Measurements from ENCODE around the gene MAN1C1.

The MAN1C1 gene

DNA sequence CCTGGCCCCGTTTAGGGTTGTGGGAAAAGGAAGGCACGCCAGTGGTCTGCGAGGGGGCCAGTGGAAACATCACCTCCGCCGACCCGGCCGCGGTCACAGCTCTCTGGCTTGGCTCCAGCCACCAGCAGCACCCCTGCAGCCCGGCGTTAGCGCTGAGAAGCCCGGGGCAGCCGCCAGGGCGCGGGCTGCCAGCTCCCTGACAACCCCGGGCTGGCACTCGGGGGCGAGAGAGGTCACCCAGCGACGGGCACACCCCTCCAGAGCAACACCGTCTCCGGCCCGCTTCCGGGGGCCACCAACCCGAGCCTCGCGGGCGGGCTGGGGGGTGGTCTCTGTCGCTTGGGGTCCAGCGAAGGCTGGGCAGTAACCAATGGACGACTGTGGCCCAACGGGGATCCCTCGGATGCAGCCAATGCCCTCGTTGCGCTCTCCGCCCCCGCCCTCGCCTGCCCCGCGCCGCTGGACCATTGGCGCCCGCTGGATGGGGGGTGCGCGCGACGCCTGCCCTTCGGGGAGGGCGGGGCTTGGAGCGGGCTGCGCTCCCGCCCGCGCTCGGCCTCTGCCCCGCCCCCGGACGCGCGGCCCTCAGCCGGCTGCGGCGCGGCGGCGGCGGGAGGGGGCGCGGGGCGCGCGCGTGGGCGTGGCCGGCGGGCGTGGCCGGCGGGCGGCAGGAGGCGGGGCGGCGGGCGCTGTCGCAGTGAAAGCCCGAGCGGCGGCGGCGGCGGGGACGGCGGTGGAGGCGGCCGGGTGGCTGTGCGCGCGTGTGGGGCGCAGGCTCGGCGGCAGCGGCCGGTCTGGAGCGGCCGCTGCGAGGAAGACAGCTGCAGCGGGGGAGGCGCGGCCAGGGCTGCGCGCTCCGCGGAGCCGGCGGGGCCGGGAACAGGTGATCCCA, at the start of gene MAN1C1:
TSS of gene MAN1C1 (plus strand) at position 697 of the 892 bp plus-strand sequence. CDS start 1,007 bp downstream, outside the sequence.
- H3K4me3 Mint-ChIP-seq: peak within 1 kb of the TSS; percentile 64
- H3K9me3 Mint-ChIP-seq: no peaks in the 10 kb centered on the region
- H3K4me1 Mint-ChIP-seq (ENCODE audit: low read depth): peaks cover 53% of the 10 kb centered on the region
- peak within 1 kb of the TSS; percentile 19 for H3K27ac Mint-ChIP-seq
- H3K36me3 Mint-ChIP-seq (ENCODE audit: low read depth): no peaks in the 10 kb centered on the region
- H3K27me3 Mint-ChIP-seq: peaks cover 62% of the 10 kb centered on the region

- peak overlapping the region; percentile 21 for H3K27ac Mint-ChIP-seq
- H3K36me3 Mint-ChIP-seq (ENCODE audit: low read depth): peaks cover 7% of the 10 kb centered on the region
- H3K4me3 Mint-ChIP-seq: no peak overlapping the region
- H3K4me1 Mint-ChIP-seq (ENCODE audit: low read depth): peaks cover 83% of the 10 kb centered on the region
- H3K9me3 Mint-ChIP-seq: no peaks in the 10 kb centered on the region
- no peaks in the 10 kb centered on the region for H3K27me3 Mint-ChIP-seq
Observed at GRCh38 chr1:25567710-25568089, 48.9 kb upstream of the MAN1C1 start.

DNA sequence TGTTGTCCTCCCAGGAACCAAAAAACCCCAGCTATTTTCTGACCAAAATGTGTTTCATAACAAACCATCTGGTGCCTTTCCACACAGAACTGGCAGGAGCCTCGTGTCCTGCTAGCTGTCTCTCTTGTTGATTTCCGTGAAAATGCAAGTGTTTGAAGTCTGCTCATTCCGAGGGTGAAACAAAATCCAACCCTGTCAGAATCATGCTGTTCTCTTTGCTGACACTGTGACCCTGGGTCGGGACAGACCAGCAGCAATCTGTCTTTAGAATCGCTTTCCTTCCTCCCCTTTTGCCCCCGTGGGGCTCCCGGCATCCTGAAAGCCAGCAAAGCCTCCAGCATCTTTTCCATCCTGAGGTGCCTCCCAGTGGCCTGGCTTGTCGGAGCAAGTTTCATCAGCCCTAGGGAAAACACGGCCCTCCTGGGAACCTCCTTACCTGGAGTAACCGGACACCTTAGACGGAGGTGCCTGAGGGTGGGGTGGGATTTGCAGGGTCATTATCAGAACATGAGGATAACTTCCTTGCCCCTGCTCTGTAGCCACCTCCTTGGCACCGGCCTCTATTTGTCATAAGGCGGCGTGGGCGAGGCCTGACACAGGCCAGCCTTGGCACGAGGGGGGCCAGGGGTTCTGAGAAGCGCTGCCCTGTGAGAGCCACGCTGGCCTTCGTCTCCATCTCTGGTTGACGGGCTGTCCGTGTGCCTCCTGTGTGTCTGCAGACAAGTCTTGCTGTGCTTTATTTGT, 48.3 kb upstream of the MAN1C1 start:
- Mint-ChIP-seq H3K4me3 (no peak overlapping the region), H3K4me1 (ENCODE audit: low read depth) (peaks cover 83% of the 10 kb centered on the region), H3K27ac (peak overlapping the region; percentile 21), H3K9me3 (no peaks in the 10 kb centered on the region), H3K36me3 (ENCODE audit: low read depth) (peaks cover 7% of the 10 kb centered on the region), H3K27me3 (no peaks in the 10 kb centered on the region)

DNA sequence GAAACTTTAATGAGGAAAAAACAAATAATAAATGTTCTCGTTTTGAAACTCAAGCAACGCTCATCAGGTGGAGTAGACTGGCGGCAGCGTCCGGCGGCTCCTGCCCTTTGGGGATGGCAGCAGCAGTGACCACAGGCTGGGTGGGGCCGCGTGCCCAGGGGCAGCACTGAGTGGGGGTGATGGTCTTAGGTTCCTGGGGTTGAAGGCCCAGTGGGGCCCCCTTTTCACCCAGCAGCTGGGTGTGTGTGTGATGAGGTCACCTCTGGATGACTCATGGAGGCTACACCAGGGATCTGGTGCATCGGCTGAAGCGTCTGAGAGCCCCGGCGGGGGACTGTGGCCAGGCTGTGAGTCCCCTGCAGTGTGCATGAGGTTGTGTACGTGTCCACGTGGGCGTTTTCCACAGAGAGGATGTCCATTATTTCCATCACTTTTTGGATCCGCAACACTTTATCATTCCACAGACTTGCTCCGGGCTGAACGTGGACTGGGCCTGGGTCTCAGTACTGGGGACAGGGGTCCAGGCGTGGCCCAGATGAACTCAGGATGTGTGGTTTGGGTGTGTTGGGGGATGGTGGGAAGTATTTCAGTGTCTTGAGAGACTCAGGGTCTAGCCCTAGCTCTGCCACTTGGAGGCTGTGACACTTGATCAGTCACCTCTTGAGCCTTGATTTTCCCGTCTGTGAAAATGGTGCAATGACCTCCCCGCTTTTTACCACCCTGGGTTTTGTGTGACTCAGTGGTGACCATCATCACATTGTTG, 47.6 kb upstream of the MAN1C1 start:
- Mint-ChIP-seq H3K27ac (no peak overlapping the region), H3K4me1 (ENCODE audit: low read depth) (peaks cover 80% of the 10 kb centered on the region), H3K36me3 (ENCODE audit: low read depth) (peaks cover 7% of the 10 kb centered on the region), H3K4me3 (no peak overlapping the region), H3K9me3 (no peaks in the 10 kb centered on the region), H3K27me3 (no peaks in the 10 kb centered on the region)

DNA sequence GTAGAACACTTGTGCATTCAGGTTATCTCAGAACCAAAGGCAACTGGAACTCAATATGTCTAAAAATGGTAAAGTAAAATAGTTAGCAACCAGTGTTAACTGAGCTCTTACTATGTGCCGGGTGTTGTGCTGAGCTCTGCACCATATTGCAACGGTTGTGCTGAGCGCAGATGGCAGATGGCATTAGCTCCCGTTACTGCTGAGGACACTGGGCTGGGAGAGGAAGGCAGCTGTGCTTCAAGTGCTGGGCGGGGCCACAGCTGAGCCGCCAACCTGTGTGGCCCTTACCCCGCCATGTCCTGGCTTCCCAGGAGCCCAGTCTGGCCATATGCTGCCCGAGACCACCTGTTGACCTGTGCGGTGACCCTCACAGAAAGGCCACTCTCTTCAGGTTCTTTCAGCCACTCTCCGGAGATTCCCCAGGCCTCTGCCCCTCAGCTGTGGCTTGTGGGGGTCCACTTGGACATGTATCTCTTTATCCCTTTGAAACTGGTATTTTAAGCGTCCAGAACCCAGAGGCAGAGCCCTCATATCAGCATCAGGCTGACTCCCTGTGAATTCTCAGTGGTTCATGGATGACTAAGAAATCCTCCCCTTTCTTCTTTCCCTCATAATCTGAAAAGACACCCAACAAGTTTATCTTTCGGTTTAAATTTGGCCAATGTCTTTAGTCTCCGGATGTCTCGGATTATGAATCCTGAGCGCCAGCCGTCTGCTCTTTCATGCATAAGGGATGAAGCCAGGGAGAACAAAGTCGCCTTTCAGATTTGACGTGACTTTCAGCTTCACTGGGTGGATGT, 46.8 kb upstream of the MAN1C1 start:
- H3K27me3 Mint-ChIP-seq: no peaks in the 10 kb centered on the region
- H3K27ac Mint-ChIP-seq: no peak overlapping the region
- H3K4me3 Mint-ChIP-seq: no peak overlapping the region
- H3K9me3 Mint-ChIP-seq: no peaks in the 10 kb centered on the region
- H3K36me3 Mint-ChIP-seq (ENCODE audit: low read depth): peaks cover 7% of the 10 kb centered on the region
- peaks cover 76% of the 10 kb centered on the region for H3K4me1 Mint-ChIP-seq (ENCODE audit: low read depth)

GRCh38 chr1:25570798-25571521, 45.6 kb upstream of the MAN1C1 start:
- H3K4me1 Mint-ChIP-seq (ENCODE audit: low read depth): peaks cover 65% of the 10 kb centered on the region

DNA sequence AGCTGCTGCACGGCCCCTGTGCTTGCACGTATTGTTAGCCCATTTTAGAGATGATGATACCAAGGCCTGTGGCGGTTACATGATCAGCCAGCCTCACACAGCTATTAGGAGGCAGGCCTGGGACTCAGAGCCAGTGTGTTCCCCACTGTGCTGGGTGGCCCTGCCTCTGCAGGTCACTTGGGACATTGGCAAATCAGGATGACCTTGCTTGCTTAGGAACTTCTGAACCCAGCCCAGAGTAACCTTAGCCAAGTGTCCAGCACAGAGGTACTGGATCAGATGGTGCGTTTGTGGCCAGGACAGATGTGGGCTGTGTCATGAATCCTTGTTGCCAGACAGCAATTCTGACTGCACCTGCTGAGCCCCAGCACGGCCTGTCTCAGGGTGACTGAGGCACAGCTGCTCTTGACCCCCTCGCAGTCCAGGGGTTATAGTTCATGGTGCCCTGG, 45.0 kb upstream of the MAN1C1 start:
- H3K9me3 Mint-ChIP-seq: no peaks in the 10 kb centered on the region
- H3K27ac Mint-ChIP-seq: no peak overlapping the region
- H3K36me3 Mint-ChIP-seq (ENCODE audit: low read depth): peaks cover 7% of the 10 kb centered on the region
- H3K4me3 Mint-ChIP-seq: no peak overlapping the region
- H3K4me1 Mint-ChIP-seq (ENCODE audit: low read depth): peaks cover 59% of the 10 kb centered on the region
- H3K27me3 Mint-ChIP-seq: no peaks in the 10 kb centered on the region

More at GRCh38 chr1:25570798-25571521, 45.6 kb upstream of the MAN1C1 start:
- Mint-ChIP-seq H3K36me3 (ENCODE audit: low read depth) (peaks cover 7% of the 10 kb centered on the region), H3K27me3 (no peaks in the 10 kb centered on the region), H3K9me3 (no peaks in the 10 kb centered on the region), H3K27ac (no peak overlapping the region), H3K4me3 (no peak overlapping the region)

- Mint-ChIP-seq H3K4me1 (ENCODE audit: low read depth) (peaks cover 55% of the 10 kb centered on the region), H3K27me3 (no peaks in the 10 kb centered on the region), H3K4me3 (no peak overlapping the region), H3K9me3 (no peaks in the 10 kb centered on the region), H3K36me3 (ENCODE audit: low read depth) (peaks cover 7% of the 10 kb centered on the region), H3K27ac (no peak overlapping the region)
Observed at GRCh38 chr1:25572107-25572506, 44.5 kb upstream of the MAN1C1 start.

- Mint-ChIP-seq H3K36me3 (ENCODE audit: low read depth) (peaks cover 2% of the 10 kb centered on the region), H3K4me3 (no peak overlapping the region), H3K9me3 (no peaks in the 10 kb centered on the region), H3K27me3 (no peaks in the 10 kb centered on the region), H3K4me1 (ENCODE audit: low read depth) (peaks cover 46% of the 10 kb centered on the region), H3K27ac (no peak overlapping the region)
Observed at GRCh38 chr1:25572708-25573590, 43.6 kb upstream of the MAN1C1 start.

GRCh38 chr1:25573591-25573930, 43.0 kb upstream of the MAN1C1 start:
- Mint-ChIP-seq H3K36me3 (ENCODE audit: low read depth) (no peaks in the 10 kb centered on the region), H3K4me3 (no peak overlapping the region), H3K4me1 (ENCODE audit: low read depth) (peaks cover 40% of the 10 kb centered on the region), H3K27ac (no peak overlapping the region), H3K9me3 (no peaks in the 10 kb centered on the region), H3K27me3 (no peaks in the 10 kb centered on the region)

GRCh38 chr1:25573961-25574360, 42.6 kb upstream of the MAN1C1 start:
- Mint-ChIP-seq H3K4me1 (ENCODE audit: low read depth) (peaks cover 36% of the 10 kb centered on the region), H3K27ac (no peak overlapping the region), H3K4me3 (no peak overlapping the region)

GRCh38 chr1:25575191-25575590, 41.4 kb upstream of the MAN1C1 start:
- H3K27ac Mint-ChIP-seq: no peak overlapping the region
- H3K9me3 Mint-ChIP-seq: no peaks in the 10 kb centered on the region
- no peaks in the 10 kb centered on the region for H3K36me3 Mint-ChIP-seq (ENCODE audit: low read depth)
- H3K4me1 Mint-ChIP-seq (ENCODE audit: low read depth): peaks cover 24% of the 10 kb centered on the region
- no peaks in the 10 kb centered on the region for H3K27me3 Mint-ChIP-seq
- H3K4me3 Mint-ChIP-seq: no peak overlapping the region

More at GRCh38 chr1:25573961-25574360, 42.6 kb upstream of the MAN1C1 start:
- no peaks in the 10 kb centered on the region for H3K9me3 Mint-ChIP-seq
- no peaks in the 10 kb centered on the region for H3K27me3 Mint-ChIP-seq
- no peaks in the 10 kb centered on the region for H3K36me3 Mint-ChIP-seq (ENCODE audit: low read depth)

Data from stimulated activated naive CD8-positive, alpha-beta T cell treated with anti-CD3 and anti-CD28 coated beads, Interleukin-15, Interleukin-2, amounts not matched to agents 100 ng/mL and 50 ng/mL, for 24 hours (primary cell).